Esophagus muscularis mucosa (tissue), 3 donors: ENCODE data around the gene LIME1.

Experiments used
- POLR2A ChIP-seq: fragments of 450-650 bp; IDR thresholded peaks from one replicate; pipeline ENCODE4 v1.6.1; 2017; ENCODE audit warnings: antibody characterized with exemption, moderate library complexity, mild to moderate bottlenecking, low read depth
- POLR2AphosphoS5 ChIP-seq, 2 donors: sonication (generic); formaldehyde crosslinking; IDR thresholded peaks; one replicate each; pipeline ENCODE4 v1.6.1; 2017; ENCODE audit warnings: antibody characterized with exemption in 2 of 2
- TF ChIP-seq, protein P1 (sequence below), 3 experiments: fragments of 200-600 bp in 2 of 3; fragments of 450-650 bp in 1 of 3; sonication (generic) in 2 of 3; IDR thresholded peaks; one replicate each; pipeline ENCODE4 v1.5.1; 2017 to 2019; ENCODE audit warnings: antibody characterized with exemption in 3 of 3, mild to moderate bottlenecking in 2 of 3, moderate library complexity in 1 of 3

DNA sequence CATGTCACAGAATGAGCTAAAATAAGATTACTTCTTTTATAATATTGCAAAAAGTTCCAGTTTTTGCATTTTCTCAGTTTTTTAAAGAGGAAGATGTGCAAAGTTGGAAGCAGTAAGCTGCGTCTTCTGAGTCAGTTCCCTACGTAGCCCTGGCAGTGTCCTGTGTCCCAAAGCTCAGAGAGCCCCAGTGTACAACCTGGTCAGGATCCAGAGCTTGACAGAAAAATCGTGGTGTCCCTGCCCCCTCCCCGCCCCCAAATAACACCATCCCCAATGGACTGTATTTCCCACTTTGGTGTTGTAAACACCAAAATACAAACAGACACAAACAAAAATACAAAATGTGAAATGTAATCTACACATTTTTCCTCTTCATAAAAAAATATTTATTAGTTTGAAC, 7.7 kb downstream of the LIME1 start:
- TF ChIP-seq, protein P1, sequence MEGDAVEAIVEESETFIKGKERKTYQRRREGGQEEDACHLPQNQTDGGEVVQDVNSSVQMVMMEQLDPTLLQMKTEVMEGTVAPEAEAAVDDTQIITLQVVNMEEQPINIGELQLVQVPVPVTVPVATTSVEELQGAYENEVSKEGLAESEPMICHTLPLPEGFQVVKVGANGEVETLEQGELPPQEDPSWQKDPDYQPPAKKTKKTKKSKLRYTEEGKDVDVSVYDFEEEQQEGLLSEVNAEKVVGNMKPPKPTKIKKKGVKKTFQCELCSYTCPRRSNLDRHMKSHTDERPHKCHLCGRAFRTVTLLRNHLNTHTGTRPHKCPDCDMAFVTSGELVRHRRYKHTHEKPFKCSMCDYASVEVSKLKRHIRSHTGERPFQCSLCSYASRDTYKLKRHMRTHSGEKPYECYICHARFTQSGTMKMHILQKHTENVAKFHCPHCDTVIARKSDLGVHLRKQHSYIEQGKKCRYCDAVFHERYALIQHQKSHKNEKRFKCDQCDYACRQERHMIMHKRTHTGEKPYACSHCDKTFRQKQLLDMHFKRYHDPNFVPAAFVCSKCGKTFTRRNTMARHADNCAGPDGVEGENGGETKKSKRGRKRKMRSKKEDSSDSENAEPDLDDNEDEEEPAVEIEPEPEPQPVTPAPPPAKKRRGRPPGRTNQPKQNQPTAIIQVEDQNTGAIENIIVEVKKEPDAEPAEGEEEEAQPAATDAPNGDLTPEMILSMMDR (IDR thresholded peaks at IDR 0.05), result no peak
- TF ChIP-seq POLR2A (no peak), POLR2AphosphoS5 (IDR thresholded peaks at IDR 0.05) (no peak)
